Loucy (cell line): ENCODE results near the gene PLCB3.

Experiments used
- CTCF ChIP-seq: fragments of 200-600 bp; sonication (generic); conservative IDR thresholded peaks from 2 replicates; pipeline ENCODE4 v1.5.1; 2014; ENCODE audit warnings: mild to moderate bottlenecking, antibody characterized with exemption, low read length
- EZH2phosphoT487 ChIP-seq: fragments of 200-600 bp; IDR thresholded peaks from 2 replicates; pipeline ENCODE4 v1.6.1; 2018; ENCODE audit warnings: antibody characterized with exemption, mild to moderate bottlenecking, moderate library complexity, borderline replicate concordance

- peak; percentile 29; the same call in 1 of the 2 replicates for TF ChIP-seq CTCF
- TF ChIP-seq EZH2phosphoT487 = no peak
Observed at GRCh38 chr11:64314146-64314804, 62.9 kb downstream of the PLCB3 start.
